Neuron (in vitro differentiated cells): ENCODE measurements around the gene DKK3.

Experiments
- H2AFZ ChIP-seq: one replicate; pipeline ENCODE4 v1.6.1; 2013; ENCODE audit warnings: low read depth, mild to moderate bottlenecking, inconsistent platforms, low read length, moderate library complexity
- H3K27me3 ChIP-seq: one replicate; pipeline ENCODE4 v1.6.1; 2013; ENCODE audit warnings: low read length; ENCODE audit not compliant: insufficient read depth
- H3K36me3 ChIP-seq: one replicate; pipeline ENCODE4 v1.6.1; 2013; ENCODE audit warnings: low read length; ENCODE audit not compliant: insufficient read depth
- H3K4me1 ChIP-seq: one replicate; pipeline ENCODE4 v1.6.1; 2013; ENCODE audit warnings: low read length; ENCODE audit not compliant: insufficient read depth
- H3K4me3 ChIP-seq: 2 replicates; pipeline ENCODE4 v1.5.1; 2013; ENCODE audit warnings: mild to moderate bottlenecking, low read length, moderate library complexity
- H3K9me3 ChIP-seq: one replicate; pipeline ENCODE4 v1.6.1; 2013; ENCODE audit warnings: low read length

DKK3 gene

GRCh38 chr11:11942668-11943067, 65.8 kb downstream of the DKK3 start:
- H2AFZ ChIP-seq, result no peak overlapping the region
- H3K4me1 ChIP-seq, result no peaks in the 10 kb centered on the region
- H3K27me3 ChIP-seq, result no peaks in the 10 kb centered on the region
- no peak overlapping the region for H3K4me3 ChIP-seq
- no peaks in the 10 kb centered on the region for H3K9me3 ChIP-seq
- peaks cover 78% of the 10 kb centered on the region for H3K36me3 ChIP-seq

GRCh38 chr11:11940551-11940950, 67.9 kb downstream of the DKK3 start:
- peaks cover 79% of the 10 kb centered on the region for H3K36me3 ChIP-seq
- H3K4me1 ChIP-seq, result no peaks in the 10 kb centered on the region
- no peak overlapping the region for H3K4me3 ChIP-seq
- H3K27me3 ChIP-seq, result no peaks in the 10 kb centered on the region
- no peaks in the 10 kb centered on the region for H3K9me3 ChIP-seq
- no peak overlapping the region for H2AFZ ChIP-seq

GRCh38 chr11:11937957-11938356, 70.5 kb downstream of the DKK3 start:
- no peak overlapping the region for H2AFZ ChIP-seq
- H3K36me3 ChIP-seq, result peaks cover 78% of the 10 kb centered on the region
- no peaks in the 10 kb centered on the region for H3K9me3 ChIP-seq
- no peaks in the 10 kb centered on the region for H3K27me3 ChIP-seq
- H3K4me1 ChIP-seq, result no peaks in the 10 kb centered on the region
- H3K4me3 ChIP-seq, result no peak overlapping the region

- no peaks in the 10 kb centered on the region for H3K9me3 ChIP-seq
- H3K27me3 ChIP-seq, result no peaks in the 10 kb centered on the region
- H3K4me1 ChIP-seq, result no peaks in the 10 kb centered on the region
- no peak overlapping the region for H2AFZ ChIP-seq
- no peak overlapping the region for H3K4me3 ChIP-seq
- peaks cover 77% of the 10 kb centered on the region for H3K36me3 ChIP-seq
Measured at GRCh38 chr11:11937433-11937832, 71.0 kb downstream of the DKK3 start.

- H3K36me3 ChIP-seq, result peaks cover 68% of the 10 kb centered on the region
Measured at GRCh38 chr11:11935536-11935935, 72.9 kb downstream of the DKK3 start.

GRCh38 chr11:11931461-11932055, 76.9 kb downstream of the DKK3 start:
- H3K9me3 ChIP-seq, result no peaks in the 10 kb centered on the region
- H3K4me1 ChIP-seq, result peaks cover 5% of the 10 kb centered on the region
- H3K27me3 ChIP-seq, result no peaks in the 10 kb centered on the region
- no peak overlapping the region for H2AFZ ChIP-seq
- peaks cover 61% of the 10 kb centered on the region for H3K36me3 ChIP-seq
- no peak overlapping the region for H3K4me3 ChIP-seq

More at GRCh38 chr11:11935536-11935935, 72.9 kb downstream of the DKK3 start:
- Histone ChIP-seq H3K4me1 (no peaks in the 10 kb centered on the region), H3K4me3 (no peak overlapping the region), H3K9me3 (no peaks in the 10 kb centered on the region), H3K27me3 (no peaks in the 10 kb centered on the region), H2AFZ (no peak overlapping the region)

GRCh38 chr11:11929920-11930319, 78.5 kb downstream of the DKK3 start:
- Histone ChIP-seq H3K9me3 (peaks cover 2% of the 10 kb centered on the region), H3K4me1 (peaks cover 5% of the 10 kb centered on the region), H3K36me3 (peaks cover 55% of the 10 kb centered on the region), H3K4me3 (no peak overlapping the region), H2AFZ (no peak overlapping the region), H3K27me3 (no peaks in the 10 kb centered on the region)

- H3K9me3 ChIP-seq, result peaks cover 2% of the 10 kb centered on the region
- no peaks in the 10 kb centered on the region for H3K4me1 ChIP-seq
- no peaks in the 10 kb centered on the region for H3K27me3 ChIP-seq
- no peak overlapping the region for H2AFZ ChIP-seq
- H3K4me3 ChIP-seq, result no peak overlapping the region
- H3K36me3 ChIP-seq, result peaks cover 54% of the 10 kb centered on the region
Measured at GRCh38 chr11:11923828-11924227, 84.6 kb downstream of the DKK3 start.

- no peaks in the 10 kb centered on the region for H3K27me3 ChIP-seq
- no peaks in the 10 kb centered on the region for H3K4me1 ChIP-seq
- H2AFZ ChIP-seq, result no peak overlapping the region
- H3K4me3 ChIP-seq, result no peak overlapping the region
- H3K36me3 ChIP-seq, result peaks cover 31% of the 10 kb centered on the region
- no peaks in the 10 kb centered on the region for H3K9me3 ChIP-seq
Measured at GRCh38 chr11:11916981-11917399, 91.4 kb downstream of the DKK3 start.

- Histone ChIP-seq H3K4me3 (no peak overlapping the region), H3K27me3 (no peaks in the 10 kb centered on the region), H3K36me3 (peaks cover 30% of the 10 kb centered on the region), H3K4me1 (no peaks in the 10 kb centered on the region), H3K9me3 (no peaks in the 10 kb centered on the region), H2AFZ (no peak overlapping the region)
Measured at GRCh38 chr11:11915625-11916024, 92.8 kb downstream of the DKK3 start.

GRCh38 chr11:11913395-11913794, 95.0 kb downstream of the DKK3 start:
- Histone ChIP-seq H3K36me3 (peaks cover 44% of the 10 kb centered on the region), H3K4me1 (no peaks in the 10 kb centered on the region), H3K4me3 (no peak overlapping the region), H3K9me3 (no peaks in the 10 kb centered on the region), H2AFZ (no peak overlapping the region), H3K27me3 (no peaks in the 10 kb centered on the region)
